ENCODE measurements around the gene WDR62. TPM values are rescaled to one million over a fixed set of nuclear protein-coding genes. Genes with fewer than 3 reads are reported as not detected.

Gene WDR62
- polyA plus RNA-seq, 1 donor from 2014 or later, result 0.35 TPM

DNA sequence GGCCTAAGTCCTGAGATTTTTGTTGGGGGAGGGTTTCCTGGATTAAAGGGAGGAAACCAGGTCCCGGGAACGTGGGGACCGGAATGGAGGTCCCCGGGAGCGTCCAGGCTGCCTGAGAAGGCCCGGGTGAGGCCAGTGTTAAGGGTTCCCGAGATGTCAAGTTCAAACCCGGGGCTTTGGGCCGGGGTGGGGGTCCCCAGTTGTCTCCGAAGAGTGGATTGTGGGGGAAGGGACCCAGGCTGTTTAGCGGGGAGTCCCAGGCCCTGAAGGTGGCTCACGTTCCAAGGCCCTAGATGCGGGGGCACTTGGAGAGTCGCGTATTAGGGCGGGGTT, 97.3 kb downstream of the WDR62 start:
- H2AFZ ChIP-seq (ENCODE audit: low read depth, low read length), result no peak overlapping the region
- no peak overlapping the region for H3K4me2 ChIP-seq (ENCODE audit: low read length)
- no peaks in the 10 kb centered on the region for H3K27me3 ChIP-seq (ENCODE audit: insufficient read depth, low read depth, low read length)
- no peak overlapping the region for H3K27ac ChIP-seq (ENCODE audit: low read length)
- no peak overlapping the region for H3K4me3 ChIP-seq (ENCODE audit: low read length)
- H3F3A ChIP-seq (ENCODE audit: insufficient read depth, low read length, poor library complexity, severe bottlenecking), result no peaks in the 10 kb centered on the region
- no peaks in the 10 kb centered on the region for H4K20me1 ChIP-seq (ENCODE audit: insufficient read depth)
- no peak overlapping the region for H3K9ac ChIP-seq (ENCODE audit: low read length)
- no peaks in the 10 kb centered on the region for H3K9me2 ChIP-seq (ENCODE audit: insufficient read depth, low read length)
- H3K79me2 ChIP-seq (replicated peaks; ENCODE audit: insufficient read depth, low read length), result no peaks in the 10 kb centered on the region
- H3K36me3 ChIP-seq (ENCODE audit: insufficient read depth, low read length), result no peaks in the 10 kb centered on the region
- TF ChIP-seq EZH2 (IDR thresholded peaks at IDR 0.05; ENCODE audit: borderline replicate concordance, insufficient read depth, low read length, poor library complexity, severe bottlenecking) (no peak), MXI1 (conservative IDR thresholded peaks at IDR 0.05; ENCODE audit: poor library complexity, severe bottlenecking) (no peak), SMC3 (conservative IDR thresholded peaks at IDR 0.05; ENCODE audit: poor library complexity) (no peak), EP300 (conservative IDR thresholded peaks at IDR 0.05; ENCODE audit: poor library complexity, severe bottlenecking) (no peak), POLR2AphosphoS5 (IDR thresholded peaks at IDR 0.05) (no peak), TAF1 (IDR thresholded peaks at IDR 0.05; ENCODE audit: low read depth) (no peak), RAD21 (conservative IDR thresholded peaks at IDR 0.05) (no peak)
- TF ChIP-seq, protein P1, sequence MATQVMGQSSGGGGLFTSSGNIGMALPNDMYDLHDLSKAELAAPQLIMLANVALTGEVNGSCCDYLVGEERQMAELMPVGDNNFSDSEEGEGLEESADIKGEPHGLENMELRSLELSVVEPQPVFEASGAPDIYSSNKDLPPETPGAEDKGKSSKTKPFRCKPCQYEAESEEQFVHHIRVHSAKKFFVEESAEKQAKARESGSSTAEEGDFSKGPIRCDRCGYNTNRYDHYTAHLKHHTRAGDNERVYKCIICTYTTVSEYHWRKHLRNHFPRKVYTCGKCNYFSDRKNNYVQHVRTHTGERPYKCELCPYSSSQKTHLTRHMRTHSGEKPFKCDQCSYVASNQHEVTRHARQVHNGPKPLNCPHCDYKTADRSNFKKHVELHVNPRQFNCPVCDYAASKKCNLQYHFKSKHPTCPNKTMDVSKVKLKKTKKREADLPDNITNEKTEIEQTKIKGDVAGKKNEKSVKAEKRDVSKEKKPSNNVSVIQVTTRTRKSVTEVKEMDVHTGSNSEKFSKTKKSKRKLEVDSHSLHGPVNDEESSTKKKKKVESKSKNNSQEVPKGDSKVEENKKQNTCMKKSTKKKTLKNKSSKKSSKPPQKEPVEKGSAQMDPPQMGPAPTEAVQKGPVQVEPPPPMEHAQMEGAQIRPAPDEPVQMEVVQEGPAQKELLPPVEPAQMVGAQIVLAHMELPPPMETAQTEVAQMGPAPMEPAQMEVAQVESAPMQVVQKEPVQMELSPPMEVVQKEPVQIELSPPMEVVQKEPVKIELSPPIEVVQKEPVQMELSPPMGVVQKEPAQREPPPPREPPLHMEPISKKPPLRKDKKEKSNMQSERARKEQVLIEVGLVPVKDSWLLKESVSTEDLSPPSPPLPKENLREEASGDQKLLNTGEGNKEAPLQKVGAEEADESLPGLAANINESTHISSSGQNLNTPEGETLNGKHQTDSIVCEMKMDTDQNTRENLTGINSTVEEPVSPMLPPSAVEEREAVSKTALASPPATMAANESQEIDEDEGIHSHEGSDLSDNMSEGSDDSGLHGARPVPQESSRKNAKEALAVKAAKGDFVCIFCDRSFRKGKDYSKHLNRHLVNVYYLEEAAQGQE (IDR thresholded peaks at IDR 0.05; ENCODE audit: borderline replicate concordance), result no peak
- TF ChIP-seq, protein P2, sequence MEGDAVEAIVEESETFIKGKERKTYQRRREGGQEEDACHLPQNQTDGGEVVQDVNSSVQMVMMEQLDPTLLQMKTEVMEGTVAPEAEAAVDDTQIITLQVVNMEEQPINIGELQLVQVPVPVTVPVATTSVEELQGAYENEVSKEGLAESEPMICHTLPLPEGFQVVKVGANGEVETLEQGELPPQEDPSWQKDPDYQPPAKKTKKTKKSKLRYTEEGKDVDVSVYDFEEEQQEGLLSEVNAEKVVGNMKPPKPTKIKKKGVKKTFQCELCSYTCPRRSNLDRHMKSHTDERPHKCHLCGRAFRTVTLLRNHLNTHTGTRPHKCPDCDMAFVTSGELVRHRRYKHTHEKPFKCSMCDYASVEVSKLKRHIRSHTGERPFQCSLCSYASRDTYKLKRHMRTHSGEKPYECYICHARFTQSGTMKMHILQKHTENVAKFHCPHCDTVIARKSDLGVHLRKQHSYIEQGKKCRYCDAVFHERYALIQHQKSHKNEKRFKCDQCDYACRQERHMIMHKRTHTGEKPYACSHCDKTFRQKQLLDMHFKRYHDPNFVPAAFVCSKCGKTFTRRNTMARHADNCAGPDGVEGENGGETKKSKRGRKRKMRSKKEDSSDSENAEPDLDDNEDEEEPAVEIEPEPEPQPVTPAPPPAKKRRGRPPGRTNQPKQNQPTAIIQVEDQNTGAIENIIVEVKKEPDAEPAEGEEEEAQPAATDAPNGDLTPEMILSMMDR (IDR thresholded peaks at IDR 0.05; ENCODE audit: poor library complexity, severe bottlenecking), result no peak
- no peaks in the 10 kb centered on the region for H3K9me3 ChIP-seq (ENCODE audit: low read length)

DNA sequence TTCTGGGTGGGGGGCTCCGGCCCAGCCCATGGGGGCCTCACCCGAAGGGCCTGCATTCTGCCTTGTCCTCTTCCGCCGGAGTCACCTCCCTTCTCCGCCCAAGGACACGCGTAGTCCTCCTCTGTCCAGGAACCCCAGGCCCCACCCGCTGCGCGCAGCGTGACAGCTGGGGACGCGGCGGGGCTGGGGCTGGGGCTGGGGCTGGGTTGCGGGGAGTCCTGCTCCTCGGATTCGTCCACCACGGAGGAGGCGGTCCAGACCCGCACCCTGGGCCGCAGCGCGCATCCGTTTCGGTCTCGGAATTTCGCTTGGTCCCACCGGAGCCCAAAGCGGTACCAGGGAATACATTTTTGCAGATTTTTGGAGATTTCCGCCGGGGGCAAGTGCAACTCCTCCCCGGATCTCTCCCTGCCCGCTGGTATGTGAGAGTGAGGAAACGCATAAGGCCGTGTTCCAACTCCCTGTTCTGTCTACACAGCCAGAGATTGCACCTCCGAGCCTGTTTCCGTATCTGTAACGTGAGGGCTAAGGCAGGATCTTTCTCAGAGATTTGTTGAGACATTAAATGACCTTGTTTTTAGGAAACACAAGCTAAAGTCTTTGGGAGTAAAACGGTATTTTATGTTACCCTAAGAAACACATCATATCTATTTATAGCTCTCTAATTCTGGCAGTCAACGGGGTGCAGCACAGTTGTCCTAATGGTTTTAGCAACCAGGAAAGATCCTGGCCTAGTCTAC, 97.8 kb downstream of the WDR62 start, which contains the start of gene COX7A1:
COX7A1 (minus strand) TSS at position 96 of the 740 bp plus-strand sequence; CDS start at position 56, 40 bp downstream.
- H3K9me3 ChIP-seq (ENCODE audit: low read length), result no peaks in the 10 kb centered on the region
- TF ChIP-seq TAF1 (IDR thresholded peaks at IDR 0.05; ENCODE audit: low read depth) (no peak), EP300 (conservative IDR thresholded peaks at IDR 0.05; ENCODE audit: poor library complexity, severe bottlenecking) (no peak), RAD21 (conservative IDR thresholded peaks at IDR 0.05) (no peak), SMC3 (conservative IDR thresholded peaks at IDR 0.05; ENCODE audit: poor library complexity) (no peak), MXI1 (conservative IDR thresholded peaks at IDR 0.05; ENCODE audit: poor library complexity, severe bottlenecking) (no peak), EZH2 (IDR thresholded peaks at IDR 0.05; ENCODE audit: borderline replicate concordance, insufficient read depth, low read length, poor library complexity, severe bottlenecking) (no peak), POLR2AphosphoS5 (IDR thresholded peaks at IDR 0.05) (no peak)
- TF ChIP-seq, protein P1 (IDR thresholded peaks at IDR 0.05; ENCODE audit: borderline replicate concordance), result no peak
- TF ChIP-seq, protein P2 (IDR thresholded peaks at IDR 0.05; ENCODE audit: poor library complexity, severe bottlenecking), result no peak
- H3K79me2 ChIP-seq (replicated peaks; ENCODE audit: insufficient read depth, low read length), result no peaks in the 10 kb centered on the region
- H3K27me3 ChIP-seq (ENCODE audit: insufficient read depth, low read depth, low read length), result no peaks in the 10 kb centered on the region
- H4K20me1 ChIP-seq (ENCODE audit: insufficient read depth), result no peaks in the 10 kb centered on the region
- H2AFZ ChIP-seq (ENCODE audit: low read depth, low read length), result no peak within 1 kb of the TSS
- H3K4me2 ChIP-seq (ENCODE audit: low read length), result no peak within 1 kb of the TSS
- no peaks in the 10 kb centered on the region for H3F3A ChIP-seq (ENCODE audit: insufficient read depth, low read length, poor library complexity, severe bottlenecking)
- H3K9me2 ChIP-seq (ENCODE audit: insufficient read depth, low read length), result no peaks in the 10 kb centered on the region
- no peaks in the 10 kb centered on the region for H3K36me3 ChIP-seq (ENCODE audit: insufficient read depth, low read length)
- no peak within 1 kb of the TSS for H3K4me3 ChIP-seq (ENCODE audit: low read length)
- no peak within 1 kb of the TSS for H3K9ac ChIP-seq (ENCODE audit: low read length)
- H3K27ac ChIP-seq (ENCODE audit: low read length), result no peak within 1 kb of the TSS

All from neural cell (in vitro differentiated cells).